ENCODE measurements around the gene ZSCAN5B.
"Not testable (repeated sequence)": the region's sequence is repeated elsewhere in the genome, so short reads cannot be mapped to it uniquely, and the experiment has no call there.

Gene ZSCAN5B

GRCh38 chr19:56175861-56176307 is 21.7 kb downstream of the ZSCAN5B start, which contains the start of gene GALP:
Gene GALP, plus strand, starts transcription at chr19:56176008. Its CDS starts 1,101 bp downstream, at chr19:56177109.
- DNase-seq = not testable (repeated sequence)

- DNase-seq = no peak
These were observed 23.0 kb downstream of the ZSCAN5B start for GRCh38 chr19:56174550-56174949.

- no peak for DNase-seq
These were observed 23.5 kb downstream of the ZSCAN5B start for GRCh38 chr19:56174086-56174485.

GRCh38 chr19:56170261-56170660 is 27.3 kb downstream of the ZSCAN5B start:
- DNase-seq = no peak

- no peak for DNase-seq
These were observed 30.5 kb downstream of the ZSCAN5B start for GRCh38 chr19:56167064-56167578.

- peak in 2 of 4 experiments; percentile 21 for DNase-seq
These were observed 34.5 kb downstream of the ZSCAN5B start for GRCh38 chr19:56163097-56163496.

- peak; percentile 62 to 82 (median 72) for DNase-seq
These were observed 35.3 kb downstream of the ZSCAN5B start for GRCh38 chr19:56162258-56162657.

- no peak for DNase-seq
These were observed 36.0 kb downstream of the ZSCAN5B start for GRCh38 chr19:56161534-56161933.

- DNase-seq = no peak
These were observed 37.8 kb downstream of the ZSCAN5B start for GRCh38 chr19:56159622-56160271.

GRCh38 chr19:56159009-56159559 is 38.5 kb downstream of the ZSCAN5B start:
- DNase-seq = no peak

- no peak for DNase-seq
These were observed 39.3 kb downstream of the ZSCAN5B start for GRCh38 chr19:56158170-56158757.

- no peak for DNase-seq
These were observed 40.8 kb downstream of the ZSCAN5B start for GRCh38 chr19:56156768-56157167.

GRCh38 chr19:56155124-56155687 is 42.4 kb downstream of the ZSCAN5B start:
- DNase-seq = peak in 2 of 4 experiments; percentile 24 to 36

GRCh38 chr19:56153507-56153906 is 44.1 kb downstream of the ZSCAN5B start:
- no peak for DNase-seq

GRCh38 chr19:56152644-56153043 is 44.9 kb downstream of the ZSCAN5B start:
- DNase-seq = no peak

- no peak for DNase-seq
These were observed 47.2 kb downstream of the ZSCAN5B start for GRCh38 chr19:56150358-56150757.

GRCh38 chr19:56149656-56150038 is 47.9 kb downstream of the ZSCAN5B start:
- no peak for DNase-seq

- not testable (repeated sequence) for DNase-seq
These were observed 48.5 kb downstream of the ZSCAN5B start for GRCh38 chr19:56148955-56149655.

- DNase-seq = no peak
These were observed 49.5 kb downstream of the ZSCAN5B start for GRCh38 chr19:56148096-56148495.

- no peak for DNase-seq
These were observed 50.3 kb downstream of the ZSCAN5B start for GRCh38 chr19:56147307-56147706.

GRCh38 chr19:56146904-56147303 is 50.7 kb downstream of the ZSCAN5B start:
- DNase-seq = no peak

GRCh38 chr19:56145698-56146097 is 51.9 kb downstream of the ZSCAN5B start:
- DNase-seq = no peak

- no peak for DNase-seq
These were observed 52.8 kb downstream of the ZSCAN5B start for GRCh38 chr19:56144831-56145230.

Data from suppressor macrophage (primary cell).